Body of pancreas (tissue), 4 donors: ENCODE data around the gene GPR137B.

Source experiments
- POLR2A ChIP-seq, 3 donors: fragments of 450-650 bp; IDR thresholded peaks; one replicate each; pipeline ENCODE4 v1.6.1; 2016; ENCODE audit warnings: antibody characterized with exemption in 3 of 3, mild to moderate bottlenecking in 2 of 3
- TF ChIP-seq, protein P1 (sequence below), 7 experiments: fragments of 450-650 bp in 4 of 7; fragments of 200-600 bp in 3 of 7; sonication (generic) in 3 of 7; IDR thresholded peaks; one replicate each; pipeline ENCODE4 v1.5.1; 2016 to 2019; ENCODE audit warnings: antibody characterized with exemption in 7 of 7

DNA sequence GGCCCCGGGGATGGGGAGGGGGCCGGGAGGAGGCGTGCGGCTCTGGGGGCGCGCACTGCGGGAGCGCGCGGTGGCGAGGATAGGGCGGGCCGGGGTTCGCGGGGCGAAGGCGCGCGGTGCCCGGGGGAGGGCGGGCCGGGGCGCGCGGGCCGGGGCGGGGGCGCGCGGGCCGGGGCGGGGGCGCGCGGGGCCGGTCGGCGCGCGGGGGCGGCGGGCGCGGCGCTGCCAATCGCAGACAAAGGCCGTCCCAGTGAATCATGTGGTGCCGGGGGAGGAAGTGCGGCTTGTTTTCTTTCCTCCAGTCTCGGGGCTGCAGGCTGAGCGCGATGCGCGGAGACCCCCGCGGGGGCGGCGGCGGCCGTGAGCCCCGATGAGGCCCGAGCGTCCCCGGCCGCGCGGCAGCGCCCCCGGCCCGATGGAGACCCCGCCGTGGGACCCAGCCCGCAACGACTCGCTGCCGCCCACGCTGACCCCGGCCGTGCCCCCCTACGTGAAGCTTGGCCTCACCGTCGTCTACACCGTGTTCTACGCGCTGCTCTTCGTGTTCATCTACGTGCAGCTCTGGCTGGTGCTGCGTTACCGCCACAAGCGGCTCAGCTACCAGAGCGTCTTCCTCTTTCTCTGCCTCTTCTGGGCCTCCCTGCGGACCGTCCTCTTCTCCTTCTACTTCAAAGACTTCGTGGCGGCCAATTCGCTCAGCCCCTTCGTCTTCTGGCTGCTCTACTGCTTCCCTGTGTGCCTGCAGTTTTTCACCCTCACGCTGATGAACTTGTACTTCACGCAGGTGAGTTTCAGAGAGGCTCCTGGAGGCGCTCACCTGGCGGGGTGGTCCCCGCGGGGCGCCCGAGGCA, at the start of gene GPR137B:
- TF ChIP-seq, protein P1, sequence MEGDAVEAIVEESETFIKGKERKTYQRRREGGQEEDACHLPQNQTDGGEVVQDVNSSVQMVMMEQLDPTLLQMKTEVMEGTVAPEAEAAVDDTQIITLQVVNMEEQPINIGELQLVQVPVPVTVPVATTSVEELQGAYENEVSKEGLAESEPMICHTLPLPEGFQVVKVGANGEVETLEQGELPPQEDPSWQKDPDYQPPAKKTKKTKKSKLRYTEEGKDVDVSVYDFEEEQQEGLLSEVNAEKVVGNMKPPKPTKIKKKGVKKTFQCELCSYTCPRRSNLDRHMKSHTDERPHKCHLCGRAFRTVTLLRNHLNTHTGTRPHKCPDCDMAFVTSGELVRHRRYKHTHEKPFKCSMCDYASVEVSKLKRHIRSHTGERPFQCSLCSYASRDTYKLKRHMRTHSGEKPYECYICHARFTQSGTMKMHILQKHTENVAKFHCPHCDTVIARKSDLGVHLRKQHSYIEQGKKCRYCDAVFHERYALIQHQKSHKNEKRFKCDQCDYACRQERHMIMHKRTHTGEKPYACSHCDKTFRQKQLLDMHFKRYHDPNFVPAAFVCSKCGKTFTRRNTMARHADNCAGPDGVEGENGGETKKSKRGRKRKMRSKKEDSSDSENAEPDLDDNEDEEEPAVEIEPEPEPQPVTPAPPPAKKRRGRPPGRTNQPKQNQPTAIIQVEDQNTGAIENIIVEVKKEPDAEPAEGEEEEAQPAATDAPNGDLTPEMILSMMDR (IDR thresholded peaks at IDR 0.05): no peak
- no peak for TF ChIP-seq POLR2A (IDR thresholded peaks at IDR 0.05)
